22Rv1 (cell line): ENCODE data around the gene PGM1.

Experiments
- H3K27ac ChIP-seq: fragments of 450-650 bp; 2 replicates; pipeline ENCODE4 v1.5.1; 2017
- CTCF ChIP-seq: fragments of 450-650 bp; IDR thresholded peaks from 2 replicates; pipeline ENCODE4 v1.5.1; 2017; ENCODE audit warnings: mild to moderate bottlenecking
- ZFX ChIP-seq: fragments of 450-650 bp; IDR thresholded peaks from 2 replicates; pipeline ENCODE4 v1.6.1; 2017; ENCODE audit warnings: antibody characterized with exemption, borderline replicate concordance

PGM1 gene

GRCh38 chr1:63615768-63616420 is 22.7 kb downstream of the PGM1 start:
- TF ChIP-seq ZFX: no peak
- TF ChIP-seq CTCF: peak; percentile 75
- H3K27ac ChIP-seq: no peak overlapping the region

GRCh38 chr1:63617450-63617849 is 24.2 kb downstream of the PGM1 start:
- H3K27ac ChIP-seq: no peak overlapping the region

DNA sequence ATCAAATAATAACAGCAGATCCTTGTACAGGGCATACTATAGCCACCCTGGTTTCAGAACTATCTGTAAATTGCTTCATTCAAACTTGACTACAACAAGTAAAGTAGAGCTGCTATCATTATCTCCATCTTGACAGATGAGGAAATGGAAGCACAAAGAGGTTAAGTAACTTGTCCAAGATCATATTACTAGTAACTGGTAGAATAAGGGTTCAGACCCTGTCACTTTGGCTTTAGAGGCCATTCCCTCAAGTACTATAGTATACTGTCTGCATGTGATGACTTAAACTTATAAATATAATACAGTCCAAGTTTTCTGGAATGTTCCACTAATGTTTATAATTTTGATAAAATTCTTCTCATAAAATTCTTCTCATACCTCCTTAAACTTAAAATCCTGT is 24.8 kb downstream of the PGM1 start:
- H3K27ac ChIP-seq: no peak overlapping the region
- TF ChIP-seq CTCF: no peak
- TF ChIP-seq ZFX: no peak

More at GRCh38 chr1:63617450-63617849, 24.2 kb downstream of the PGM1 start:
- TF ChIP-seq CTCF: no peak
- no peak for TF ChIP-seq ZFX

DNA sequence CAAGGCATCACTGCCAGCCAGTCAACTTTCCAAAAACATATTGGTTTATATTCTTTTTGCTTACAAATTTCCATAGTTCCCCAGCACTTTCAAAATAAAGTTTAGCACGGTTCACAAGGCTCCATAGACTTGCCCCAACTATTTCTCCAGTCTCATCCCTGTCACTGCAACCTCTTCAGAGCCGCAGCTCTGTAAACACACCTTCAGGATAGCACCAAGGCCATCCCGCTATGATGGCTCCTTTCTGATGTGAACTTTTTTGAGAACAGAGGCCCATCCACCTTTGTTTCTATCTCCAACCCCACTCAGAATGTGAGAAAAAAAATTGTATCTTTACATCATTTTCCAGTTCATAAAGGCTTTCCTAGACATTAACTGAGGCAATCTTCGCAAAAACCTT is 26.3 kb downstream of the PGM1 start:
- H3K27ac ChIP-seq: no peak overlapping the region
- TF ChIP-seq CTCF (no peak), ZFX (no peak)

GRCh38 chr1:63620671-63621070 is 27.5 kb downstream of the PGM1 start:
- TF ChIP-seq ZFX: no peak
- no peak for TF ChIP-seq CTCF
- H3K27ac ChIP-seq: no peak overlapping the region

DNA sequence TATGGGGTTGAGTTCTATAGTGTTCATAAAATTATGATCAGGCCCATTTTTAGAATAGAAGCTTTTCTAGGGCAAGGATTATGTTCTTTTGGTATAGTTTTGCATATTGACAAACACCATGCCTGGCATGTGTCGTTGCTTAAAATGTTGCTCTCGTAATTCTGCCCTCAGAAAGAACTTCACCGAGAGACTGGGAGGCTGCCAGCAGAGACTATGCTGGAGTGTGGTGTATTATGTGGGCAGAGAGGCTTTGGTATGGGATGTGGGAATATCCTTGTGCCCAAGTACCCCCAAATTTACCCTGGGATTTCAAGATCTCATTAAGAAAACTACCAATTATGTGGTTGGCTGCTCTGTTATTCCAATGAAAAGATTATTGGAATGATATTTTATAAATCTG is 27.9 kb downstream of the PGM1 start:
- H3K27ac ChIP-seq: no peak overlapping the region
- TF ChIP-seq ZFX (no peak), CTCF (no peak)

DNA sequence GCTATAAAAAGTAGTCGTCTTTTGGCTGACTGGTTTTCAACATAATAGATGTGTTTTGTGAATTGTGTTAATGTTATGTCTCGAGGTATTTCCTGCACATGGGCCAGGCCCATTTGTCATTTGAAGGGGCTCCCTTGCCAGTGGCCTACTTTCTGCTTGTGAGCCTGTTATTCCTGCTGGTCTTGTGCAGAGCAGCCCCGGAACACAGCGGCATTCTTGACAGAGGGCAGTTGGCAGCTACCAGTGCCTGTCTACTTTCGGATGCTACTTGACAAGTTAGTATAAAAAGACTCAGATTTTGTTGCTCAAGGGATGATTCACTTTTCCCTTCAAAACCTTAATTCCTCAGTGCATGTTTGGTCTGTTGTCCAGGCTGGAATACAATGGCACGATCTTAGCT is 28.5 kb downstream of the PGM1 start:
- TF ChIP-seq ZFX (no peak), CTCF (no peak)
- H3K27ac ChIP-seq: no peak overlapping the region
